HepG2 (cell line): ENCODE data around the gene APOL2. TPM values are rescaled to one million over a fixed set of nuclear protein-coding genes. Genes with fewer than 3 reads are reported as not detected.
"Not testable (repeated sequence)": the region's sequence is repeated elsewhere in the genome, so short reads cannot be mapped to it uniquely, and the experiment has no call there.

Source experiments
- ATAC-seq: fragments of 200-7000 bp; cut with Tn5 transposase; 3 replicates; pipeline ENCODE4 v1.9.1; 2020; ENCODE audit warnings: mild to moderate bottlenecking, moderate library complexity
- BruUV-seq: library from RNA; stranded (reverse); fragments of 400-500 nt; replicated peaks from 2 replicates; lab custom pipeline; 2021; lab: Mats Ljungman, UMichigan
- CTCF ChIA-PET: fragments of 300-600 bp; formaldehyde crosslinking; extraction: SDS; loops from one replicate; lab custom pipeline; 2021; ENCODE audit warnings: low total read pairs, inconsistent platforms, low intra/inter-chr PET ratio; lab: Yijun Ruan, JAX
- POLR2A ChIA-PET: fragments of 350-600 bp; sonication (Branson Sonifier 250); formaldehyde crosslinking; loops from one replicate; lab custom pipeline; 2020; ENCODE audit warnings: antibody characterized with exemption, inconsistent platforms; lab: Yijun Ruan, JAX
- DNase-seq: peaks from one replicate; pipeline ENCODE4 v3.0.0-alpha.2; 2015; ENCODE audit warnings: low spot score
- FAIRE-seq: peaks from 3 replicates; lab custom pipeline; 2011; peaks lifted over from hg19 to GRCh38; lab: Jason Lieb, UNC
- H2AFZ ChIP-seq: one replicate; pipeline ENCODE4 v1.6.1; 2011; ENCODE audit warnings: low read length, inconsistent platforms
- H3K27ac ChIP-seq: fragments of 300-600 bp; 3 replicates; pipeline ENCODE4 v1.8.0; 2011; ENCODE audit warnings: mixed run types, mild to moderate bottlenecking, mixed read lengths, low read length, inconsistent platforms; ENCODE audit not compliant: insufficient read depth; ENCODE audit errors: extremely low read length
- H3K27me3 ChIP-seq, 2 experiments: fragments of 200-600 bp in 1 of 2; 2 replicates in 1 of 2; 3 replicates in 1 of 2; pipeline versions ENCODE4 v1.6.0 to v1.8.0; 2011; ENCODE audit warnings: low read length in 2 of 2, mild to moderate bottlenecking in 2 of 2, moderate library complexity in 2 of 2, inconsistent platforms in 1 of 2; ENCODE audit not compliant: insufficient read depth in 2 of 2, control insufficient read depth in 1 of 2
- H3K36me3 ChIP-seq, 2 experiments: fragments of 200-600 bp in 1 of 2; replicated peaks in 1 of 2; 2 replicates in 1 of 2; 3 replicates in 1 of 2; pipeline versions ENCODE4 v1.5.1 to v1.8.0; 2011; ENCODE audit warnings: low read length in 2 of 2, inconsistent platforms in 1 of 2; ENCODE audit not compliant: insufficient read depth in 2 of 2, control insufficient read depth in 1 of 2
- H3K4me1 ChIP-seq: 2 replicates; pipeline ENCODE4 v1.5.1; 2012; ENCODE audit warnings: low read length, inconsistent platforms; ENCODE audit not compliant: insufficient read depth
- H3K4me2 ChIP-seq: 2 replicates; pipeline ENCODE4 v1.6.0; 2011; ENCODE audit warnings: low read depth, low read length, inconsistent platforms
- H3K4me3 ChIP-seq, 3 experiments: fragments of 200-600 bp in 1 of 3; sonication (generic), shearing (Covaris generic) in 1 of 3; replicated peaks in 1 of 3; 2 replicates each; pipeline ENCODE4 v1.5.1; 2011 to 2016; ENCODE audit warnings: low read length in 3 of 3, inconsistent platforms in 2 of 3, low read depth in 2 of 3, mild to moderate bottlenecking in 2 of 3, control low read depth in 1 of 3, mixed read lengths in 1 of 3; ENCODE audit not compliant: insufficient read depth in 1 of 3
- H3K79me2 ChIP-seq: one replicate; pipeline ENCODE4 v1.6.1; 2011; ENCODE audit warnings: low read length, inconsistent platforms; ENCODE audit not compliant: insufficient read depth
- H3K9ac ChIP-seq: 2 replicates; pipeline ENCODE4 v1.6.0; 2011; ENCODE audit warnings: mild to moderate bottlenecking, low read depth, low read length, inconsistent platforms; ENCODE audit not compliant: insufficient read depth
- H3K9me3 ChIP-seq: 2 replicates; pipeline ENCODE4 v1.5.1; 2012; ENCODE audit warnings: mild to moderate bottlenecking, low read length
- H4K20me1 ChIP-seq: 2 replicates; pipeline ENCODE4 v1.6.0; 2011; ENCODE audit warnings: inconsistent platforms, mild to moderate bottlenecking, low read length, moderate library complexity; ENCODE audit not compliant: insufficient read depth
- CTCF ChIP-seq: sonication (generic); formaldehyde crosslinking; IDR thresholded peaks from 2 replicates; pipeline ENCODE4 v1.5.0; 2020; ENCODE audit warnings: mild to moderate bottlenecking, missing genetic modification reagents, moderate library complexity
- KDM2A ChIP-seq: sonication (generic); formaldehyde crosslinking; IDR thresholded peaks from 2 replicates; pipeline ENCODE4 v1.4.0; 2020; ENCODE audit warnings: low read depth, missing genetic modification reagents, borderline replicate concordance
- PATZ1 ChIP-seq: sonication (generic); formaldehyde crosslinking; IDR thresholded peaks from 2 replicates; pipeline ENCODE4 v1.4.0; 2020; ENCODE audit warnings: missing genetic modification reagents
- SMC3 ChIP-seq: IDR thresholded peaks from 2 replicates; pipeline ENCODE4 v1.6.1; 2011; ENCODE audit warnings: low read length, improper control_type of control experiment
- WGBS: methylation state at CpG from one replicate; pipeline ENCODE4 v1.1.6; 2017; ENCODE audit warnings: low lambda C conversion rate; 5-methylcytosine and 5-hydroxymethylcytosine counted together
- in situ Hi-C: cut with HindIII; loops from 2 replicates; pipeline ENCODE4 v1.10.0; 2017; ENCODE audit warnings: low pct_unique_long_range_greater_than_20kb; ENCODE audit not compliant: extremely low pct_ligation_motif_present
- intact Hi-C: fragments of 100-400 bp; cut with micrococcal nuclease; formaldehyde crosslinking; loops from one replicate; pipeline ENCODE4 v1.10.0; 2022; ENCODE audit not compliant: unreplicated experiment
- polyA plus RNA-seq, 8 experiments: library from polyadenylated mRNA; depleted of rRNA in 3 of 8; stranded (reverse) in 7 of 8; unstranded in 1 of 8; fragments of >200 nt; fragmentation: Illumina TruSeq in 4 of 8; extraction: Trizol in 4 of 8; gene quantifications; 2 replicates each; pipeline versions ENCODE4 v1.2.1 to v1.2.3, GENCODE V29; 2011 to 2016; ENCODE audit warnings: low read depth in 4 of 8, missing spikeins in 1 of 8, mixed read lengths in 1 of 8; ENCODE audit not compliant: insufficient read depth in 1 of 8
- total RNA-seq, 5 experiments: library from RNA; depleted of rRNA; stranded (reverse); fragments of >200 nt; fragmentation: Illumina TruSeq; extraction: Trizol; gene quantifications; 2 replicates each; pipeline ENCODE4 v1.2.3, GENCODE V29; 2016; ENCODE audit warnings: low read depth in 1 of 5

Gene APOL2
- total and polyA plus RNA-seq, 2 of the 13 experiments (the other 11 are each of a cell fraction or from before 2014, with no cell fraction given), result 28.7 to 51.2 TPM

- H3K4me3 ChIP-seq, result peak overlapping the region; percentile 24 to 61 (median 56)
- TF ChIP-seq KDM2A (0 out of 2 replicates have a peak, but pooled peaks have one; percentile 19), PATZ1 (CRISPR knock-in tag) (peak; percentile 46), CTCF (0 out of 2 replicates have a peak, but pooled peaks have one; percentile 11), SMC3 (0 out of 2 replicates have a peak, but pooled peaks have one; percentile 15)
- TF ChIP-seq, all 625 proteins: peak for 4; not testable (repeated sequence) for 621
- H3K27ac ChIP-seq, H3K9ac ChIP-seq, H2AFZ ChIP-seq, CTCF ChIA-PET, BruUV-seq, H4K20me1 ChIP-seq, H3K36me3 ChIP-seq, H3K27me3 ChIP-seq, in situ Hi-C loops, H3K9me3 ChIP-seq, H3K79me2 ChIP-seq: not testable (repeated sequence)
- POLR2A ChIA-PET, result interaction anchor here (1.2 to 2.3 kb wide), 2 partner anchors 50 to 260 kb away, joined by 3 to 6 read pairs; partner anchors contain the start of gene APOL1
- peaks cover 65% of the 10 kb centered on the region for H3K4me1 ChIP-seq
- under 1% methylated on average over 8 of the region's 8 CpGs for WGBS
- peak; percentile 65 for DNase-seq
- intact Hi-C loops, result loop anchor here (5.0 kb wide), 1 partner anchor 34 kb away; the partner anchor contains the start of gene APOL2
- peak; percentile 59 for ATAC-seq
- peak; percentile 66 for FAIRE-seq
- peak overlapping the region; percentile 95 for H3K4me2 ChIP-seq
Measured at GRCh38 chr22:36202906-36203305, 36.4 kb downstream of the APOL2 start.
